NCI-H2081 (cell line): ENCODE measurements around the gene KNOP1.
"Not testable (repeated sequence)": the region's sequence is repeated elsewhere in the genome, so short reads cannot be mapped to it uniquely, and the experiment has no call there.

Source experiments
- DNase-seq, 2 experiments: peaks; one replicate each; lab custom pipeline; 2025; lab: John Stamatoyannopoulos, UW

Gene KNOP1

GRCh38 chr16:19741354-19741753 lies 23.3 kb upstream of the KNOP1 start:
- DNase-seq, result no peak

GRCh38 chr16:19737306-19738038 lies 19.4 kb upstream of the KNOP1 start:
- no peak for DNase-seq

GRCh38 chr16:19735074-19735867 lies 17.2 kb upstream of the KNOP1 start:
- DNase-seq, result no peak

GRCh38 chr16:19733551-19733950 lies 15.5 kb upstream of the KNOP1 start:
- no peak for DNase-seq

GRCh38 chr16:19728636-19728965 lies 10.6 kb upstream of the KNOP1 start:
- DNase-seq, result no peak

- DNase-seq, result no peak
These were observed 5.0 kb upstream of the KNOP1 start for GRCh38 chr16:19722981-19723380.

- no peak for DNase-seq
These were observed 4.4 kb upstream of the KNOP1 start for GRCh38 chr16:19722269-19722952.

- DNase-seq, result peak in 1 of 2 experiments; percentile 18
These were observed 568 bp upstream of the KNOP1 start for GRCh38 chr16:19718624-19718965.

- DNase-seq, result no peak
These were observed 713 bp downstream of the KNOP1 start for GRCh38 chr16:19717314-19717713.

- not testable (repeated sequence) for DNase-seq
These were observed 1.3 kb downstream of the KNOP1 start for GRCh38 chr16:19716728-19717127.

- no peak for DNase-seq
These were observed 1.8 kb downstream of the KNOP1 start for GRCh38 chr16:19716183-19716582.

- no peak for DNase-seq
These were observed 2.5 kb downstream of the KNOP1 start for GRCh38 chr16:19715566-19715965.

GRCh38 chr16:19713697-19714096 lies 4.3 kb downstream of the KNOP1 start:
- DNase-seq, result no peak

GRCh38 chr16:19712418-19713058 lies 5.5 kb downstream of the KNOP1 start:
- no peak for DNase-seq

GRCh38 chr16:19711643-19712042 lies 6.4 kb downstream of the KNOP1 start:
- no peak for DNase-seq

GRCh38 chr16:19710991-19711545 lies 7.0 kb downstream of the KNOP1 start:
- DNase-seq, result no peak

GRCh38 chr16:19710191-19710908 lies 7.7 kb downstream of the KNOP1 start:
- DNase-seq, result no peak

GRCh38 chr16:19709381-19710136 lies 8.5 kb downstream of the KNOP1 start:
- no peak for DNase-seq

GRCh38 chr16:19708296-19709205 lies 9.5 kb downstream of the KNOP1 start:
- DNase-seq, result no peak
